ENCODE results near the gene BCAT1.
"Not testable (repeated sequence)": the region's sequence is repeated elsewhere in the genome, so short reads cannot be mapped to it uniquely, and the experiment has no call there.

BCAT1 gene

DNA sequence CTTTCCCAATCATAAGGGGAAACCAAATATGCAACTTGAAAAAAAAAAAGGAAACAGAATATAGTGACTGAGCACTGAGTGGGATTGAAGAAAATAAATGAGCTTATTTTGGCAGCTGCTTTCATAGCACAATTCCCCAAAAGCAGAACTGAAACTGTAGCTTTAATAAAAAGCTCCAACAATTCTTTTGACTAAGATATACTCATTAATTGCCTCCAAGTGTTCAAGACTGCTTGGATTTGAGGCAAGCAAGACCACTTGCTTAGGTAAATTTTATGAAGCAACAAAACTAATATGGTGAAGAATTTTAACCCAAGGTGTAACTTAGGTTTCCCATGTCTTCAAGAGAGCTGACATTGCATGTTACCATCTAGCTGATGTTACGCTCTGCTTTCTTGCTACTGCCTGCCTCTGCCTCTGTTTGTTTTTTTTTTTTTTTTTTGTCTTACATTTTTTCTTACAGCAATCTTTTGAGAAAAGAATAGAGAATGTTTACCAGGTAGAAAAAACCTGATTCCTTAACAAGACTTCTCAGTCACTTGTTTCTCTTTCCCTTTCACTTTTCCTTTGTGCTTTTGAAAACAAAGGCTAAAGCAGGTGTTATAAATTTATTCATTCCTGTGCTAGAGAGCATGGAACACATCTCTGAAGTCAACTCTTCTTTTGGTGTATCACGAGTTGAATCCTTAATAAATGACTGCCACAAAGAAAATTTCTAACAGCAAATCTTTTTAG, 134.4 kb downstream of the BCAT1 start:
- DNase-seq (ENCODE audit: low spot score), result no peak

DNA sequence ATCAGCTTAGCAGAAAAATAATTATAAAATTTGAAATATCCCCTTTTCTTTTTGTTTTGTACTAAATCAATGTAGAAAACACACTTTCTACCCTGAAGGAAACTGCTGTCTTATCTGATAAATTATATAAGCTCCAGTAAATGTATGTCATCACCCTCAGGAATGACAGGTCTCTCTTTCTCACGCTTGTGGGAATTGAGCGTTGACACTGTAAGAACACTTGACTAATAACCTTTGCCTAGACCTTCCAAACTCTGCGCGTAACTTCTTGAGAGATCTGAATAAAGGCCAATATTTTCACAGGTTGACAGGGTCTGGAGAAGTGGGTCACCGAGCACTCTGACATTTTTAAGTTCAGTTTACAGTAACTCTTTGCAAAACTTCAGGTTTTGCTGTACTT, 138.5 kb downstream of the BCAT1 start:
- DNase-seq (ENCODE audit: low spot score), result no peak

GRCh38 chr12:24809306-24809705, 139.6 kb downstream of the BCAT1 start:
- not testable (repeated sequence) for DNase-seq (ENCODE audit: low spot score)

- DNase-seq (ENCODE audit: low spot score), result no peak
Measured at GRCh38 chr12:24808651-24809050, 140.2 kb downstream of the BCAT1 start.

GRCh38 chr12:24806386-24806785, 142.5 kb downstream of the BCAT1 start:
- DNase-seq (ENCODE audit: low spot score), result no peak

DNA sequence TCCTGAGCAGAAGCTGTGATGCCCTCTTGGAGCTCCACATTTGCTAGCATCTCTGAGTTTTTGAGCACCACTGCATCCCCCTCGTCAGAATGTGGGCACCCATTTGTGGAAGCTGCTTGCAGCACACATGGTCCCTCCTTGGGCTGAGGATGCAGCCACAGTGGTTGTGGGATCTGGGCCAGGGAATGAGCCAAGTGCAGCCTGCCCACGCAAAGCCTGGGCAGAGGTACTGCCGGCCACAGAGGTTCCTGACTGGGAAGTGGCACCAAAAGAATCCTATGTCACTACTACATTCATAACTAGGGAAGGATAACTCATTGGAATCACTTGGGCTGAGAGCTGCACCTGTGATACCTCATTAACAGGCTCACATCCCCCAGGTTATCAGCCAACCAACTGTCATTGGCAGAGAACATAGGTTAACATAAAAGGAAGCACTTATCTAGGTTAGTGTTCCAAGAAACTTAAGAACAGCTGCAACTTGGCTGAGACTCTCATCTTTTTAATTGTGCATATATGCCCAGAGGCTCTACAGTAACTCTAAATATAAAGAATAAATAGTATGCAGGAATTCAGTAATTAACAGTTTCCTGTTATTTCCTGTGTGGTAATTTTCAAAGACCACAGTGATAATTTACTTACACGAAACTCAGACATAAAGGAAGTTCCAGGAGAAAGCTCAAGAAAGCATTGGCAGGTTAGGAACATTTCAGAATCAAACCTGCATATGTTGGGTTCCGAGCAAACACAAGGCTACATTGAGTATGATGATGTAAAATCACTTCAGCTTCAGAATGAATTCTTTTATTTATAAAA, 145.3 kb downstream of the BCAT1 start:
- no peak for DNase-seq (ENCODE audit: low spot score)

GRCh38 chr12:24798335-24798734, 150.6 kb downstream of the BCAT1 start:
- DNase-seq (ENCODE audit: low spot score), result no peak

- no peak for DNase-seq (ENCODE audit: low spot score)
Measured at GRCh38 chr12:24797901-24798300, 151.0 kb downstream of the BCAT1 start.

DNA sequence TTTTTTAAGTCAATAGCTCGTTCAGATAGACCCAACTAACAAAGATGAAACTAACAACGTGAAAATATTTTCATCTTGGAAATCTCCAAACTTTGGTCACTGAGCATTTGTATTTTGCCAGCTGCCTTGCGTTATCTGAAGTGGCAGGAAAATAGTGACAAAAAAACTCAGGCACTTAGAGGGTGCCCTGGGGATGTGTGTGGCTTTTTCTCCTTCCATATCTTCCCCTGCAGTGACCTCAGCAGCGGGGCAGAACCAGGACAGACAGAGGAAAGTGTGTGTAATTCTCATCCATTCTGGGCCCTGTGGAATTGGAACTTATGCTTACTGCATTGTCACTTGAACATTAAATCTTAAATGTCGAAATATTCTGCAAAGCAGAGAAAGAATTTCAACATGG, 152.0 kb downstream of the BCAT1 start:
- DNase-seq (ENCODE audit: low spot score), result no peak

- no peak for DNase-seq (ENCODE audit: low spot score)
Measured at GRCh38 chr12:24795699-24796347, 153.1 kb downstream of the BCAT1 start.

DNA sequence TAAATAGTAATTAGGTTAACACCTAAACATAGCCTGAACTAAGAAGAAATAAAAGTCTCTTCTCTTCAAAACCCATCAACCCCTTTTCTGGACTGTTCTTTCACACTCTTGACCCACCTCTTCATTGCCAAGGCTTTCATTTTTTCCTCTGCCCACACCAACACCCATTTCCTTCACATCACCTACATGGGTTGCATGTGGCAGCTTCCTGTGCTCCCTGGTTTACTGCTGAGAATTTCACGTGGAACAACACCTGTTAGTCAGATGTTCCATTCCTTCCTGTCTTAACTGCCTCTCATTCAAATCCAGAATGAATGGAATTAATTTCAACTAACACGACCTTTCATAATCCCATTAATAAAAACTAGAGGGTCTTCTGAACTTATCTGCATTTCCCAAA, 157.3 kb downstream of the BCAT1 start:
- DNase-seq (ENCODE audit: low spot score), result no peak

DNA sequence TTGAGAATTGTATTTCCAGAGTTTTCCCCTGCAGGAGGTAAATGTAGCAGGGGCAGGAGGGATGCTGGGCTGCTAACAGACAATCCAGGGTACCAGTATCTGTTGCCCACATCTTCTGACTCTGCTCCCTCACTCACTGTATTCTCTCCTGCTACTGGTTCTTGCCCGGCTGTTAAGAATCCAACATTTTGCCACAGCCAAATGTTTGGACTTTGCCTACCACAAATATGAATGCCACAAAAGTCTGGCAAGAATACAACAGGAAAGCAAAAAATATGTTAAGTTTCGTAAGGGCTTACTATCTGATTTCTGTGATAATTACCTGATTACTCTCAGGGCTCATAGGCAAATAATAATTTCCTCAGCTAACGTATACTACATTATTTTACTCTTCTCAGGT, 160.0 kb downstream of the BCAT1 start:
- no peak for DNase-seq (ENCODE audit: low spot score)

DNA sequence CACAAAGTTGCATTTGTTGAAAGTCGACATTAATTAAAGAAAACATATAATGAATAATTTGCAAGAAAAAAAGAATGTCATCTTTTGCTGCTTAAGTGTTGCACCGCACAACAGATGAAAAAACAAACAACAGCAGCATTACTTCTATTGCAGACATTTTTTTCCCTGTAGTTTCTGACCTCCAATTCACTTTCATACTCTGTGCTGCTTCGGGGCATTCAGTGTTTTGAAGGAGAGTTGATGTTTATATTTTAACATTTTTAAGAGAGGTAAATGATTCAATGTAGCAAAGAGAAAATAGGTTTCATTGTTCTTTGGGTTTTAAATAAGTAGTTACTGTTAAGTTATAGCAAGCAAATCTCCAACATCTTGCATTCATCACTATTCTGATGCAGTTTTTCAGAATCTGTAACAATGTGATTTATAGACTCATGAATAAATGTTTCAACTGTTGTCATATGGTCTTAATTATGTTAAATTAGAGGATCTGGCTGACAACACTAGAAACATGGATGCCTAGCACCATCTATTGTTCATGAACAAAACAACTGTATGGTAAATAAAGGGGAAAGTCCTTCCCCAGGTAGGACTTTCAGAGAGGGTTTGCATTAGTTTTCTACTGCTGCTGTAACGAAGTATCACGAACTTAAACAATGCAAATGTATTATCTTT, 168.1 kb downstream of the BCAT1 start:
- DNase-seq (ENCODE audit: low spot score), result peak; percentile 10

DNA sequence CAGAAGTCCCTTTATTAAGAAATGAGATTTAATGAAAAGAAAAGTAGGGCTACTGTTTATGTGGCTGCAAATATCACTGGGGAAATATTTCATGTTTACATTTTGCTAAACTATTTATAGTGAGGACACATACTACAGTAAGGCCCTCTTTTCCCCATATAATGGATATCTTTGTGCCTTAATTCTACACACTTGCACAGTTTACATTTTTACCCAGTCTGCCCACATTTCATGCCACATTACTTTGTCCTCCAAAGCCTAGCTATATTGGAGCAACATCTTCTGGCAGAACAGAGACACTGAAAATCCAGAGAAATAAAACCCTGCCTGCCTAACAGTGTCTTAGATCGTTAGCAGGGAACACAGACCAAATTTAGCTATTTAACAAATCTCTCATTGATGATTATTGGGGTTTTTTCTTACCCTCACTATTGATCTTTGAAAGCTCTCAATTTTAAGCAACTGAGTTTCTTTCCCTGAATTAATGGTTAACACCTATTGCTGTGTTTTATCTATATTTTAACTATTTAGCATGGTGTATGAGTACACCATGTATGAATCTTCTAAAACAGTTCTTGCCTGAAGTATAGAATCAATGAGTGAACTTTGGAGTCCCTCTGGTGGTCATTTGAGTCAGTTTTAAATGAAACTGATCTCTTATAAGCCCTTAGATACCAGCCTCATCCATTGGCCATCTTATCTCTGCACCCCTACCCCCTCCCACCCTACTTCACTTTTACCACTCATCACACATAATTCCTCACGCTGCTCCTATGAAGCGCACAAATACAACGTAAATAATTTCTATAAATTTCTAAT, 170.2 kb downstream of the BCAT1 start:
- peak; percentile 35 for DNase-seq (ENCODE audit: low spot score)

- DNase-seq (ENCODE audit: low spot score), result no peak
Measured at GRCh38 chr12:24777359-24777758, 171.5 kb downstream of the BCAT1 start.

- DNase-seq (ENCODE audit: low spot score), result no peak
Measured at GRCh38 chr12:24776861-24777260, 172.0 kb downstream of the BCAT1 start.

GRCh38 chr12:24775073-24775472, 173.8 kb downstream of the BCAT1 start:
- no peak for DNase-seq (ENCODE audit: low spot score)

- no peak for DNase-seq (ENCODE audit: low spot score)
Measured at GRCh38 chr12:24773996-24774395, 174.9 kb downstream of the BCAT1 start.

DNA sequence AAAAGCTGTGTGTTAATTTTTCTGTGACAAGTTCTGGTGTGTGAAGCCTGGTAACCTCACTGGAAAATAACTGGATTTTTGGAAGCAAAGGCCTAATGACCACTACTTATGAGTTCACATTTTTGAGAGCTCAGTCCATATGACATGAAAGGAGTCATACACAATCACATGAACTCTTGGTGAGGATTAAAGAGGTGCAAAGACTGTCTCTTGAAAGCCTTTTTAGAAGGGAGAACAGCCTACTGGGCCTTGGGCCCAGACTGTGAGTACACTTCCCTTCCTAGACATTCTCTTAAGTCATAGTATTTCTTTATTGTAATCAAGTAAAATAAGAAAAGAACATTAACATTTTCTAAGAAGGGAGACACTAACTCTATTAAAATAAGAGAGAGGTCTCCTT, 176.1 kb downstream of the BCAT1 start:
- no peak for DNase-seq (ENCODE audit: low spot score)

DNA sequence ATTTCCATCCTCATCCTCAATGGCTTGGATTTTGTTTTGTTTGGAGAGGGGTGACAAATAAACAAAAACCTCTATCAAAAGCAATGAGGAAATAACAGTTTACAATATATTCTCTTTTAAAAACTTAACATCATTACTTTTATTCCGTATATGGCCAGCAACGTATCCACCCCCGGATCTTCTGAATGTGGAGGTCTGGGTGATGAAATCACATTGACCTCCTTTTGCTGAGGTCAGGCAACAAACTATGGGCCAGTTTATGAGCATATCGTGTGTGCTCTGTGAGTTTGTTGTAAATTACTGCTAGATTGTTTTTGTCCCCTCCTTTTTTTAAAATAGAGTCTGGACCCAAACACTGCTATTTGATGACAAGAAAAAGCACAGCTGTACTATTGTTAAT, 178.1 kb downstream of the BCAT1 start:
- DNase-seq (ENCODE audit: low spot score), result no peak

- no peak for DNase-seq (ENCODE audit: low spot score)
Measured at GRCh38 chr12:24770334-24770733, 178.6 kb downstream of the BCAT1 start.

DNA sequence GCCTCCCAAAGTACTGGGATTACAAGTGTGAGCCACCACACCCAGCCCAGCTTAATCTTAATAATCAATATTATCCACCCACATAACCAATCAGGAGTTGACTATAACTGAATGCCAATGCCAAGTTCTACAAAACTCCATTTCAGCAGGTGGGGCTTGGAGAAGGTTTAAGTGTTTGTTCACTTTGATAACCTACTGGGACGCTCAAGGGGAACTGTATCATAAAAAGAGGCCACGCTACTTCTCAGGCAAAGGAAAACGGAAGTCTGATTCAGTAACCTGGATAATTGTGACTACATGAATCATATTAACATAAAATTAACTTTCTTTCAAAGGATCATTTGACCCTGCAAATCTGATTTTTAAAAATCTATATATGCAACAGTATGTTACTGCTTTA, 179.2 kb downstream of the BCAT1 start:
- DNase-seq (ENCODE audit: low spot score), result no peak

All from kidney capillary endothelial cell (primary cell).